Measurements from ENCODE around the gene CFAP251.
"Not testable (repeated sequence)": the region's sequence is repeated elsewhere in the genome, so short reads cannot be mapped to it uniquely, and the experiment has no call there.

Gene CFAP251

DNA sequence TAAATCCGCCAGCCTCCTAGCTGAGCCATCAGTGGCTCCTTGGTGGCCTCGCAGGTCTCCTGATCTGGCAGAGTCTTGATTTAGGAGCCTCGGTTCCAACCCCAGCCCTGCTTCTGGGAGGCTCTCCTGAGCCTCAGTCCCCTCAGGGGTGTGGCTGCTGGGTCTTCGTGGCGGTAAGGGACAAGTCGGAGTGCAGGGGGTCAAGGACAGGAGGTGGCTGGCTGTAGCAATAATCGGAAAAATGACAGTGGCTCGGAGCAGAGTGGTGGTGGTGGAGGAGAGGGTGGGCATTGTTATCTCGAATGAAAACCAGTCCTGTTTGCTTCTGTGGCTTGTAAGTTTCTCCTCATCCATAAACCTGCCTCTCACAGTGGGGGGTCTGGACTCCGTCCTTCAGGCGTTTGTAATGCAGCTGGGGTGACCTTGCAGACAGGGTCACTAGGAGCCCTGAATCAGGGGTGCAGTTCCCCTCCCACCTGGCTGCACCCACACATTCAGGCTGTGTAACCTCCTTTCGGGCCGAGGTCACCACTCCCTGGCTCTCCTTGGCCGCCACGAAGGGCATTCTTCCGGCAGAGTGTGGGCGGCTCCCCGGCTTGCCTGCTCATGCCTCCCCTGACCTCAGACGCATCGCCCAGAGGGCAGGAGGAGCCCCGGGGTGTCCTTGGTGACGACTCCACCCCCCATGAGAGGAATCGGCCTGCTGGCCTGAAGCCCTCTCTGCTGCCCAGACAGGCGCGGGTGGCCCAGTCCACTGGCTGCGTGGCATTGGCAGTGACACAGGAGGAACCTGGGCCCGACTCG is 111.4 kb downstream of the CFAP251 start:
- DNase-seq = no peak

DNA sequence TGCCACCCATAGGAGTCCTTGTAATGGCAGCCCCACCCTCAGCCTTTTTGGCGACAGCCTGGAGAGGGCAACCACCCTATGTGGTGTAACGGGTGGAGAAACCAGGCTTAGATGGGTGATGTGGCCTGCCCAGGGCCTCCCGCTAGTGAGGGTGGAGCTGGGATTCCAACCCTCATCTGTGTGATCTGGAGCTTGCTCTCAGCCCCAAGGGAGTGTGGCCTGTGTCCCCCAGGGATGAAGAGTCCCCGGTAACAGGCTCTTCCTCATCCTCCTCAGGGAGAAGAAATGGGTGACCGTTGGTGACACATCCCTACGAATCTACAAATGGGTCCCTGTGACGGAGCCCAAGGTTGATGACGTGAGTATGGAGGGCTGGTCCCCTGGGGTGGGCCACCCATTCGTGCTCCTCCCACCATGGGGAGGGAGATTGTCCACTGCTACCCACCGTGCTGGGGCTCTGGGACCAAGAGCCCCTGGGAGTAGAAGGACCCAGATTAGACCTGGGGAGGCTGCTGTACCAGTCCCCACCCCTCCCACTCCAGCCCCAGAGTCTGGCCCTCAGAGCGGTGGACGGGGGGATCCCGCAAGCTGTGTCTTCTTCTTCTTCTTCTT is 112.1 kb downstream of the CFAP251 start:
- DNase-seq = no peak

GRCh38 chr12:122031342-122032216 is 113.2 kb downstream of the CFAP251 start:
- no peak for DNase-seq

DNA sequence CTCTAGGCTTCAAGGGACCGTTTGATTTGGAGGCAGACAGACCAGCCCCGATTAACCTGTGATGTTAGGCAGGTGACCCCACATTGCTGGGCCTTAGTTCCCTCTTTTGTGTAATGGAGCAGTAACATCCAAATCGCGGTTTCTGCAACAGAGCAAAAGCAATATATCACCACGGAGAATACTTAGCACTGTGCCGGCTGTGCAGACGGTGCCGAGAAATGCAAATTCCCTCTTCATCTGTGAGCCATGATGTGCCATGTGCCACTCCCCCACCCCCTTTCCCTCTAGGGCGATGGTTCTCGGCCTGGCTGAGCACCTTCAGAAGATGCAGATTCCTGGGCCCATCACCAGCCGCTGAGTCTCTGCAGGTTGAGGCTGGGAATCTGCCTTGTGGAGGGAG is 114.2 kb downstream of the CFAP251 start:
- DNase-seq = no peak

- DNase-seq = no peak
Measured at GRCh38 chr12:122035292-122035691, 116.9 kb downstream of the CFAP251 start.

DNA sequence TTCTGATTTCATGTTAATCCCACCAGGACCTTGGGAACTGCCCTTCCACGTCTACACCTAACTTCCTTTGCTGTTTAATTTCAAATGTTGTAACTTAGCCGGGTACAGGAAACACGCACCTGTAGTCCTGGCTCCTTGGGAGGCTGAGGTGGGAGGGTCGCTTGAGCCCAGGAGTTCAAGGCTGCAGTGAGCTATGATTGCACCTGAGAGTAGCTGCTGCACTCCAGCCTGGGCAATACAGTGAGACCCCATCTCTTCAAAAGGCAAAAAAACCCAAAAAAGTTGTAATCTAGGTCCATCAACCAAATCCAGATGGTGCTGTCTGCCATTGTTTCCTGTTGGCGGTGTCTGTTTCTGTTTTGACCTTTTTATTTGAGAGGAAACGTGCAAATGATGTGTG is 117.8 kb downstream of the CFAP251 start:
- no peak for DNase-seq

GRCh38 chr12:122040579-122041386 is 122.4 kb downstream of the CFAP251 start:
- no peak for DNase-seq

- DNase-seq = not testable (repeated sequence)
Measured at GRCh38 chr12:122041458-122041857, 123.1 kb downstream of the CFAP251 start.

GRCh38 chr12:122042910-122043309 is 124.5 kb downstream of the CFAP251 start:
- no peak for DNase-seq

GRCh38 chr12:122043476-122043875 is 125.1 kb downstream of the CFAP251 start:
- no peak for DNase-seq

GRCh38 chr12:122045262-122045661 is 126.9 kb downstream of the CFAP251 start:
- no peak for DNase-seq

DNA sequence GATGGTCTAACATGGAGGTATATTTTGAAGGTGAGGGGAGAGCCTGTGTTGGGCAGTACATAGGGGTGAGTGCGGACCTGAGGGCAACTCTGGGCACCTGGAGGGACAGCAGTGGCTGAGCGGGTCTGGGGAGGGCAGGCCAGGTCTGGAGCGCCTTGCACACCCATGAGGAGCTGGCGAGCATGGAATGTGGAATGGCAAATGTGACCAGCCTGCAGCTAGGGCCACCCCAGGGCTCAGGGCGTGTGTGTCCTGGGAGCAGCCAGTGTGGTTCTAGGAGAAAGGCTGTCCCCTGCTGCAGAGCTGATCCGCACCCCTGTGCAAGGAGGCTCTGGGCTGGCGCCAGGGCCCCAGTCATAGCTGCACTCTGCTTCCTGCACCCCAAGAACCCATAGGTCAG is 127.8 kb downstream of the CFAP251 start:
- no peak for DNase-seq

GRCh38 chr12:122048151-122048550 is 129.8 kb downstream of the CFAP251 start:
- DNase-seq = no peak

GRCh38 chr12:122049827-122050226 is 131.4 kb downstream of the CFAP251 start:
- DNase-seq = no peak

DNA sequence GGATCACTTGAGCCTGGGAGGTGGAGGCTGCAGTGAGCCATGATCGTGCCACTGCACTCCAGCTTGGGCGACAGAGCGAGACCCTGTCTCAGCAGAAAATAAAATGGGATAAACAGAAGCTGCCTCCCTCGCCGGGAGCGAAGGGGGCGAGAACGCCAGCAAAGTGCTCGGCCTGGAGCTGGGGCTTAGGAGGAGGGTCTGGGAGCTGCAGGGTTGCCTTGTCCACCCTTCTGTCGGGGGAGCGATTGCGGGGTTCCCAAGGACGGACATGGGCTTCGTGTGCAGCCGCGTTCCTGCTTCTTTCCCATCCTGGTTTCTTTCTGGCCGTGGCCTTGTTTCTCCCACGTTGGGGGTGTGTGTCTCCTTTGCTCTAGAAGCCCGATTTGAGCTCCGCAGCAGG is 132.3 kb downstream of the CFAP251 start:
- no peak for DNase-seq

DNA sequence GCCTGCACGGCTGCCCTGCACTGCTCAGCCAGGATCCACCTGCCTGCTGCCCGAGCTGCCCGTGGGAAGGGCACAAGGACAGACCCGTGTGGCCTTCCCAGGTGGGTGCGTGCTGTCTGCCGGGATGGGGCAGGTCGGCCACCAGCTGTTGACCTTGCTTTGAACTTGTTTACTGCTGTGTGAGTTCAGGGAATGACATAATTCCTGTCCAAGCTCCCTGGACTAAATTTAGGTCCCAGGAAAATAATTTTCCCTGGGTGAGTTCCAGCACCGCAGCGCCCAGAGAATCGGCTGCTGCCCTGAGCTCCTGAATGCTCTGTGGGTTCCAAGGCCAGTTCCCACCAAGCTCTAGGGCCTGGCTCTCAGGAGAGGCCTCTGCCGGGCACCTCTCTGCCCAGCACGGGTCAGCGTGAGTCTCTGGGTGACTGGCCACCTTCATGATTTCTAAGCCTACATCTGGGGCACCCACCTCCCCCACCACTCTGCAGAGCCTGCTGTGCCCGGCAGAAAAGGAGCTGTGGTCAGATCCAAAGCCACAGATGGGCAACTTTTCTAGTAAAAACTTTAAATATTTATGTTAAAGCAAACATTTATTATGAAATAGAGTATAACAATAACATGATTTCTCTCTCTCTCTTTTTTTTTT is 133.0 kb downstream of the CFAP251 start:
- DNase-seq = no peak

DNA sequence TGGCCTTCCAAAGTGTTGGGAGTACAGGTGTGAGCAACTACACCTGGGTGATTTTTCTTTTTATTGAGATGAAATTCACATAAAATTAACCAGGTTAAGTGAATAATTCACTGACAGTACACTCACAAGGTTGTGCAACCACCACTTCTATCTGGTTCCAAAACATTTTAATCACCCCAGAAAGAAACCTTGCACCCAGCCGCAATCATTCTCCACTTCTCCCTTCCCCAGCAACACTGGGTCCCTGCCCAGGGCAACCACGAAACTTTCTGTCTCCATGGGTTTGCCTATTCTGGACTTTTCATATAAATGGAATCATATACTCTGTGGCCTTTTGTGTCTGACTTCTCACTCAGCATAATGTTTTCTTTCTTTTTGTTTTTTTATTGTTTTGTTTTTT is 133.9 kb downstream of the CFAP251 start:
- DNase-seq = no peak

Measured in hippocampal formation (tissue), 2 donors.